Cardiac fibroblast (primary cell): ENCODE data around the gene VDR.

Experiments
- DNase-seq, 2 donors: peaks; one replicate each; pipeline versions ENCODE4 v3.0.0 to v3.0.0-alpha.2; 2010; ENCODE audit warnings: low read depth in 2 of 2
- H3K4me3 ChIP-seq, 2 donors: replicated peaks in 1 of 2; 1 replicate in 1 of 2; 2 replicates in 1 of 2; pipeline ENCODE4 v1.5.1; 2011; ENCODE audit warnings: low read depth in 2 of 2, low read length in 2 of 2, mild to moderate bottlenecking in 2 of 2, moderate library complexity in 1 of 2
- TF ChIP-seq, protein P1 (sequence below): IDR thresholded peaks from one replicate; pipeline ENCODE4 v1.5.1; 2011; ENCODE audit warnings: low read depth, mild to moderate bottlenecking, low read length, inconsistent platforms

The VDR gene

GRCh38 chr12:47791874-47792273 is 112.9 kb downstream of the VDR start:
- TF ChIP-seq, protein P1, sequence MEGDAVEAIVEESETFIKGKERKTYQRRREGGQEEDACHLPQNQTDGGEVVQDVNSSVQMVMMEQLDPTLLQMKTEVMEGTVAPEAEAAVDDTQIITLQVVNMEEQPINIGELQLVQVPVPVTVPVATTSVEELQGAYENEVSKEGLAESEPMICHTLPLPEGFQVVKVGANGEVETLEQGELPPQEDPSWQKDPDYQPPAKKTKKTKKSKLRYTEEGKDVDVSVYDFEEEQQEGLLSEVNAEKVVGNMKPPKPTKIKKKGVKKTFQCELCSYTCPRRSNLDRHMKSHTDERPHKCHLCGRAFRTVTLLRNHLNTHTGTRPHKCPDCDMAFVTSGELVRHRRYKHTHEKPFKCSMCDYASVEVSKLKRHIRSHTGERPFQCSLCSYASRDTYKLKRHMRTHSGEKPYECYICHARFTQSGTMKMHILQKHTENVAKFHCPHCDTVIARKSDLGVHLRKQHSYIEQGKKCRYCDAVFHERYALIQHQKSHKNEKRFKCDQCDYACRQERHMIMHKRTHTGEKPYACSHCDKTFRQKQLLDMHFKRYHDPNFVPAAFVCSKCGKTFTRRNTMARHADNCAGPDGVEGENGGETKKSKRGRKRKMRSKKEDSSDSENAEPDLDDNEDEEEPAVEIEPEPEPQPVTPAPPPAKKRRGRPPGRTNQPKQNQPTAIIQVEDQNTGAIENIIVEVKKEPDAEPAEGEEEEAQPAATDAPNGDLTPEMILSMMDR: no peak
- no peak for DNase-seq
- H3K4me3 ChIP-seq: no peak overlapping the region
